GM18861 (cell line): ENCODE results near the gene ARHGEF1.

Experiments used
- ATAC-seq: cut with Tn5 transposase; IDR thresholded peaks from one replicate; pipeline ENCODE4 v1.9.1; 2021; ENCODE audit not compliant: unreplicated experiment

Gene ARHGEF1

GRCh38 chr19:41945135-41945766 is 62.3 kb downstream of the ARHGEF1 start:
- ATAC-seq: peak; percentile 73

DNA sequence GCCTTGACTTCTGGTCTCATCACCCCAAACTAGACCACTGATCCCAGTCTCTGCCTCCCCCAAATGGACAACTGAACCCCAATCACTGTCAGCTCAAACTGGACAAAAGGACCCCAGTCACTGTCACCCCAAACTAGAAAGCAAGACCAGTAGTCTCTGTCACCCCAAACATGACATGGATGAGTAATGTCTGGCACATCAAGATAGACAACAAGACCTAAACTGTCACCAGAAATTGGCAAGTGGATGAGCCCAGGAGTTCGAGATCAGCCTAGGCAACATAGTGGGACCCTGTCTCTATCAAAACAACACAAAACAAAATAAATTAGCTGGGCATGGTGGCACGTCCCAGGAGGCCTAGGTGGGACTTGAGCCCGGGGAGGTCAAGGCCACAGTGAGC is 64.1 kb downstream of the ARHGEF1 start:
- no peak for ATAC-seq

DNA sequence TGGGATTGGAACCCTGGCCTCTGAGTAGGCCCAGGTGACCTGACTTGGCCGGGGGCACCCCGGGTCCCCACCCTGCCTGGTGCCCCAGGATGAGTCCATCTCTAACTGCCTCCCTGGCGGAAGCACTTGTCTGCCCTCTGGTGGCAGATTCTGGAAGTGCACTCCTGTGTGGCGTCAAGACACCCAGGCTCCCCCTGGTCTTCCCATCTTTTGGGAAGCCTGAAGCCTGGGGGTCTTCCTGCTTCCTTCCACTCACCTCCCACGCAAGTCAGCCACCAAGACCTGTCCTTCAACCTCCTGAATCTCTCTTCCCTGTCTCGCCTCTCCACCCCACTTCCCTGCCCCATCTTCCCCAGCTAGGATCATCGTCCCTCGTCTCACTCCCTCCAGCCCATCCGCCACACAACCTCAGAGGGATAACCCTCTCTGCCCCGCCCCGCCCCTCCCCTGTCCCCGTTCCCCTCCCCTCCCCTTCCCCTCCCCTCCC is 68.7 kb downstream of the ARHGEF1 start:
- ATAC-seq: no peak

GRCh38 chr19:41955521-41955920 is 72.5 kb downstream of the ARHGEF1 start:
- no peak for ATAC-seq

DNA sequence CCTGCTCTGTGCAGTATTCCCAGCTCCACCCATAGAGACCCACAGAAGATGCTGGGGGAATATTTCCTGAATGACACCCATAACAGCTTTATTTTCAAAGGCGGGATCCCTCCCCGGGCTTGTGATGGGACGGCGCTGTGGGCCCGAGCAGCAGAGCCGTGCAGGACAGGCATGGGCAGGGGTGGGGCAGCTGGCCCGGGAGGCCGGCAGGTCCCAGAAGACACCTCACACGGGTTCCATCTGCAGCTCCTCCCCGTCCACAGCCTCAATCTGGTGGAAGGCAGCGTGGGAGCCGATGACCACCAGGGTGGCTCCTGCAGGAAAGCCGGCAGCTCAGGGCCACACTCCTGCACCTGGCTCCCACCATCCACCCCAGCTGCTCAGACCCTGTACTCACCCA is 73.6 kb downstream of the ARHGEF1 start:
- no peak for ATAC-seq
